Esophagus muscularis mucosa (tissue), 4 donors: ENCODE measurements around the gene GALNS. TPM values are rescaled to one million over a fixed set of nuclear protein-coding genes. Genes with fewer than 3 reads are reported as not detected.

Experiments
- DNase-seq: peaks from one replicate; pipeline ENCODE4 v3.0.0-alpha.2; 2017; ENCODE audit errors: extremely low spot score
- H3K27ac ChIP-seq, 4 donors: fragments of 200-600 bp; sonication (generic); replicated peaks in 1 of 4; 1 replicate in 3 of 4; 2 replicates in 1 of 4; pipeline ENCODE4 v1.5.1; 2016 to 2019; ENCODE audit warnings: mild to moderate bottlenecking in 1 of 4
- H3K27me3 ChIP-seq, 4 donors: fragments of 200-600 bp; sonication (generic); one replicate each; pipeline versions ENCODE4 v1.5.1 to v1.6.0; 2016 to 2019
- H3K36me3 ChIP-seq, 4 donors: fragments of 200-600 bp; sonication (generic); one replicate each; pipeline ENCODE4 v1.5.1; 2016 to 2019
- H3K4me1 ChIP-seq, 4 donors: fragments of 200-600 bp; sonication (generic); one replicate each; pipeline ENCODE4 v1.5.1; 2016 to 2019
- H3K4me3 ChIP-seq, 4 donors: fragments of 200-600 bp; sonication (generic); 1 replicate in 2 of 4; 2 replicates in 2 of 4; pipeline ENCODE4 v1.5.1; 2016 to 2019; ENCODE audit warnings: mild to moderate bottlenecking in 4 of 4, moderate library complexity in 1 of 4
- H3K9me3 ChIP-seq, 4 donors: fragments of 200-600 bp; sonication (generic); 1 replicate in 3 of 4; 2 replicates in 1 of 4; pipeline ENCODE4 v1.5.1; 2016 to 2019
- EP300 ChIP-seq: sonication (generic); formaldehyde crosslinking; IDR thresholded peaks from one replicate; pipeline ENCODE4 v1.6.1; 2017; ENCODE audit warnings: antibody characterized with exemption
- POLR2A ChIP-seq: fragments of 450-650 bp; IDR thresholded peaks from one replicate; pipeline ENCODE4 v1.6.1; 2017; ENCODE audit warnings: antibody characterized with exemption, moderate library complexity, mild to moderate bottlenecking, low read depth
- POLR2AphosphoS5 ChIP-seq, 2 donors: sonication (generic); formaldehyde crosslinking; IDR thresholded peaks; one replicate each; pipeline ENCODE4 v1.6.1; 2017; ENCODE audit warnings: antibody characterized with exemption in 2 of 2
- WGBS: methylation state at CpG from one replicate; pipeline ENCODE4 v1.1.5; 2018; 5-methylcytosine and 5-hydroxymethylcytosine counted together
- intact Hi-C: fragments of 100-400 bp; cut with DNase I; formaldehyde crosslinking; loops from one replicate; pipeline ENCODE4 v1.15.1; 2023
- total RNA-seq, 4 donors: library from RNA; depleted of rRNA; stranded (reverse); fragments of >200 nt; gene quantifications; one replicate each; pipeline versions ENCODE4 v1.1.0 to v1.2.1, GENCODE V29; 2016
- TF ChIP-seq, protein P1 (sequence below), 3 experiments: fragments of 200-600 bp in 2 of 3; fragments of 450-650 bp in 1 of 3; sonication (generic) in 2 of 3; IDR thresholded peaks; one replicate each; pipeline ENCODE4 v1.5.1; 2017 to 2019; ENCODE audit warnings: antibody characterized with exemption in 3 of 3, mild to moderate bottlenecking in 2 of 3, moderate library complexity in 1 of 3

The GALNS gene
- total RNA-seq, 4 donors from 2014 or later, result 9.5 to 19.1 (median 11.0) TPM

- TF ChIP-seq, protein P1, sequence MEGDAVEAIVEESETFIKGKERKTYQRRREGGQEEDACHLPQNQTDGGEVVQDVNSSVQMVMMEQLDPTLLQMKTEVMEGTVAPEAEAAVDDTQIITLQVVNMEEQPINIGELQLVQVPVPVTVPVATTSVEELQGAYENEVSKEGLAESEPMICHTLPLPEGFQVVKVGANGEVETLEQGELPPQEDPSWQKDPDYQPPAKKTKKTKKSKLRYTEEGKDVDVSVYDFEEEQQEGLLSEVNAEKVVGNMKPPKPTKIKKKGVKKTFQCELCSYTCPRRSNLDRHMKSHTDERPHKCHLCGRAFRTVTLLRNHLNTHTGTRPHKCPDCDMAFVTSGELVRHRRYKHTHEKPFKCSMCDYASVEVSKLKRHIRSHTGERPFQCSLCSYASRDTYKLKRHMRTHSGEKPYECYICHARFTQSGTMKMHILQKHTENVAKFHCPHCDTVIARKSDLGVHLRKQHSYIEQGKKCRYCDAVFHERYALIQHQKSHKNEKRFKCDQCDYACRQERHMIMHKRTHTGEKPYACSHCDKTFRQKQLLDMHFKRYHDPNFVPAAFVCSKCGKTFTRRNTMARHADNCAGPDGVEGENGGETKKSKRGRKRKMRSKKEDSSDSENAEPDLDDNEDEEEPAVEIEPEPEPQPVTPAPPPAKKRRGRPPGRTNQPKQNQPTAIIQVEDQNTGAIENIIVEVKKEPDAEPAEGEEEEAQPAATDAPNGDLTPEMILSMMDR (IDR thresholded peaks at IDR 0.05), result no peak
- TF ChIP-seq POLR2A (no peak), EP300 (no peak), POLR2AphosphoS5 (IDR thresholded peaks at IDR 0.05) (no peak)
- Histone ChIP-seq H3K4me1 (peaks cover 1 to 7% (median 6%) of the 10 kb centered on the region in 4 donors), H3K27ac (no peak overlapping the region), H3K9me3 (no peaks in the 10 kb centered on the region), H3K4me3 (no peak overlapping the region), H3K27me3 (no peaks in the 10 kb centered on the region), H3K36me3 (peaks cover 12 to 31% (median 26%) of the 10 kb centered on the region in 4 donors)
- DNase-seq, result no peak
- 78% methylated on average over 21 of the region's 40 CpGs for WGBS
- intact Hi-C loops, result loop anchor here (10.0 kb wide), 1 partner anchor 357 kb away; the partner anchor contains the start of gene CDH15
Measured at GRCh38 chr16:88817785-88818574, 38.8 kb downstream of the GALNS start.

DNA sequence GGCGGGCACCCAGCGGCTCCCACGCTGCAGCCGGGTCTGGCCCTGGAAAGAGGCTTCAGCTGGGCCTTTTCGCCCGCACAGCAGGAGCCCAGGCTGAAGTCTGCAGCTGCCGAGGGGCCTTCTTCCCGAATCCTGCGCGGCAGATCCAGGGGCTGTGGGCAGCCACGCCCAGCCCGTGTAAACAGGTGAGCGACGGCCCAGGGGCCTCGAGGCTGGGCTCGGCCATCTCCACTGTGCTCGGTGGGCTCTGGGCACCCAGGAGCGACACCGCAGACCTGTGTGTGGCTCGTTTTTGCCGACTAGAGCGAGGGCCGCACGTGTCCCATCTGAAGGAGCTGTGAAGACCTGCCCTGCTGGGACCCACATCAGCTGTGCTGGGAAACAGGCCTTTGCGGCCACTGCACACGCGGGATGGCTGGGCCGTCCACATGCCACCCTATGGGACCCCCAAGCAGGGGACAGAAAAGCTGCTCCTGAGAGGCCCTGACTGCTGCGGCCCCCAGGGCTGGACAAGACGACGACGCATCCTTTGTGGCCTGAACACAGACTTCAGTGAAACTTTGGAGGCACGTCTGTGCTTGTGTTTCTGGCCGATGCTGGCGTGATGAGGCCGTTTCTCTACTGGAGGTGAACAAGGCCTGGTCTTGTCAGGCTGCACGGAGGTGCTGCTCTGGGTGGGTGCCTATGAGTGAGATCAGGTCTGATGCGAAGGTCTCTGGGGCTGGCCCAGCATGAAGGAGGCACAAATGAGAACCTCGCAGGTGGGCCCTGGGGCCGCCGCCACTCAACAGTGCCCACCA lies 39.8 kb downstream of the GALNS start:
- Histone ChIP-seq H3K36me3 (peaks cover 3 to 20% (median 16%) of the 10 kb centered on the region in 4 donors), H3K27me3 (no peaks in the 10 kb centered on the region), H3K27ac (no peak overlapping the region), H3K9me3 (no peaks in the 10 kb centered on the region), H3K4me3 (no peak overlapping the region), H3K4me1 (peaks cover 10 to 17% (median 17%) of the 10 kb centered on the region in 4 donors)
- DNase-seq, result no peak
- 91% methylated on average over 21 of the region's 41 CpGs for WGBS
- intact Hi-C loops, result loop anchor here (10.0 kb wide), 1 partner anchor 358 kb away; the partner anchor contains the start of gene CDH15
- TF ChIP-seq, protein P1 (IDR thresholded peaks at IDR 0.05), result no peak
- no peak for TF ChIP-seq POLR2AphosphoS5 (IDR thresholded peaks at IDR 0.05)

DNA sequence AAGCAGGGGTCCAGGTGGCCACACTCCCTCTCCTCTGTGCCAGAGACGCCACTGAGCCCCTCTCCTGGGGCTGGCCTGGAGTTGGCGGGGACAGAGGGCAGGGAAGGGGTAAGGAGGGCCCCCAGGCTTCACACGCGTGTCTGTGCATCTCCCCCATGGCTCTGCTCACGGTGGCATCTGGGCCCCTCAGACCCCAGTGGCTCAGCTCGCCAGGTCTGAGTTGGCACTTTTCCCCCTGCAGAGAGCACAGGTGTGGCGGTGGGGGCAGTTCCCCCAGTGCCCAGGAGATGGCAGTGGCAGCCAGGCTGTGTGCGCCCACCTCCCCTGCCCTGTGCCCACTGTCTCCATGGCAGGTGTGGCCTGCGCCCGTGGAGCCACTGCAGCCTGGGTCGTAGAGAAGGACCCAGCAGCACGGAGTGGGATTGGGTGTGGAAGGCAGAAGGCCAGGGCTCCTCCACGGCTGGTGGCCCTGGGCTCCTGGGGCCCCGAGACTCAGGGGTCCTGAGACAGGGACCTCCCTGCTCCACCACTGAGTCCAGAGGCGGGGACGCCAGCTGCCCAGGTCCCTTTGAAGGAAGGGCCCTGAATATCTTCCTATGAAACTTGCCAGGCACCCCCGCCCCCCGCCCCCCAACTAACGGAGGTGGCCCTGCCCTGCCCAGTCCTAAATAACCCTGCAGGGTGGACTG lies 40.7 kb downstream of the GALNS start:
- TF ChIP-seq POLR2A, result no peak
- TF ChIP-seq, protein P1 (IDR thresholded peaks at IDR 0.05), result peak; percentile 46 to 65 (median 51)
- peaks cover 0 to 12% (median 7%) of the 10 kb centered on the region in 4 donors for H3K36me3 ChIP-seq
- H3K4me3 ChIP-seq, result no peak overlapping the region
- WGBS, result 41% methylated on average over 15 of the region's 19 CpGs
- no peak overlapping the region for H3K27ac ChIP-seq
- no peaks in the 10 kb centered on the region for H3K27me3 ChIP-seq
- peaks cover 10 to 24% (median 23%) of the 10 kb centered on the region in 4 donors for H3K4me1 ChIP-seq
- intact Hi-C loops, result loop anchor here (10.0 kb wide), 1 partner anchor 359 kb away; the partner anchor contains the start of gene CDH15
- no peak for DNase-seq
- H3K9me3 ChIP-seq, result no peaks in the 10 kb centered on the region

- intact Hi-C loops, result loop anchor here (10.0 kb wide), 1 partner anchor 360 kb away; the partner anchor contains the start of gene CDH15
- no peak overlapping the region for H3K27ac ChIP-seq
- no peaks in the 10 kb centered on the region for H3K27me3 ChIP-seq
- H3K4me3 ChIP-seq, result no peak overlapping the region
- peaks cover 0 to 8% (median 2%) of the 10 kb centered on the region in 4 donors for H3K36me3 ChIP-seq
- H3K4me1 ChIP-seq, result peaks cover 19 to 32% (median 31%) of the 10 kb centered on the region in 4 donors
- TF ChIP-seq, protein P1 (IDR thresholded peaks at IDR 0.05), result no peak
- TF ChIP-seq POLR2A (no peak), EP300 (no peak), POLR2AphosphoS5 (IDR thresholded peaks at IDR 0.05) (no peak)
- 88% methylated on average over 8 of the region's 10 CpGs for WGBS
- no peaks in the 10 kb centered on the region for H3K9me3 ChIP-seq
- no peak for DNase-seq
Measured at GRCh38 chr16:88815227-88815626, 41.5 kb downstream of the GALNS start.
